Common myeloid progenitor, CD34-positive (primary cell): ENCODE measurements around the gene STK16.

Experiments used
- CTCF ChIA-PET: fragments of 350-600 bp; sonication (Branson Sonifier 250); formaldehyde crosslinking; loops from one replicate; lab custom pipeline; 2021; ENCODE audit warnings: antibody characterized with exemption; lab: Charles Lee
- POLR2A ChIA-PET: fragments of 350-600 bp; sonication (Branson Sonifier 250); formaldehyde crosslinking; loops from one replicate; lab custom pipeline; 2021; ENCODE audit warnings: antibody characterized with exemption; lab: Charles Lee
- DNase-seq, 3 donors: peaks; one replicate each; pipeline versions ENCODE4 v3.0.0 to v3.0.0-alpha.2; 2013
- H3K27ac ChIP-seq, 2 experiments: 1 replicate in 1 of 2; 2 replicates in 1 of 2; pipeline ENCODE4 v1.7.0; 2013; ENCODE audit warnings: inconsistent platforms in 2 of 2, low read length in 2 of 2, mild to moderate bottlenecking in 2 of 2, low read depth in 1 of 2, moderate library complexity in 1 of 2; ENCODE audit not compliant: severe bottlenecking in 2 of 2, insufficient read depth in 1 of 2, poor library complexity in 1 of 2
- H3K27me3 ChIP-seq, 5 experiments: replicated peaks in 2 of 5; 1 replicate in 3 of 5; 2 replicates in 2 of 5; pipeline versions ENCODE4 v1.6.1 to v1.7.0; 2013; ENCODE audit warnings: low read length in 4 of 5, mild to moderate bottlenecking in 2 of 5, moderate library complexity in 2 of 5, inconsistent platforms in 1 of 5; ENCODE audit not compliant: insufficient read depth in 5 of 5, control insufficient read depth in 4 of 5
- H3K36me3 ChIP-seq, 4 experiments: 1 replicate in 2 of 4; 2 replicates in 2 of 4; pipeline versions ENCODE4 v1.6.1 to v1.7.0; 2013; ENCODE audit warnings: low read length in 3 of 4, control low read depth in 1 of 4, mild to moderate bottlenecking in 1 of 4; ENCODE audit not compliant: control insufficient read depth in 4 of 4, insufficient read depth in 4 of 4
- H3K4me1 ChIP-seq, 4 experiments: 1 replicate in 3 of 4; 2 replicates in 1 of 4; pipeline versions ENCODE4 v1.6.1 to v1.7.1; 2013; ENCODE audit warnings: low read length in 3 of 4, mild to moderate bottlenecking in 3 of 4, control low read depth in 1 of 4, inconsistent platforms in 1 of 4, moderate library complexity in 1 of 4; ENCODE audit not compliant: control insufficient read depth in 4 of 4, insufficient read depth in 4 of 4; ENCODE audit errors: control extremely low read depth in 1 of 4
- H3K4me3 ChIP-seq, 7 experiments: 1 replicate in 4 of 7; 2 replicates in 3 of 7; pipeline versions ENCODE4 v1.5.1 to v1.7.0; 2013; ENCODE audit warnings: mild to moderate bottlenecking in 7 of 7, low read length in 6 of 7, moderate library complexity in 6 of 7, inconsistent platforms in 2 of 7, low read depth in 2 of 7, control low read depth in 1 of 7; ENCODE audit not compliant: insufficient read depth in 4 of 7, control insufficient read depth in 1 of 7; ENCODE audit errors: extremely low read depth in 1 of 7
- H3K9me3 ChIP-seq, 5 experiments: 1 replicate in 4 of 5; 2 replicates in 1 of 5; pipeline versions ENCODE4 v1.6.1 to v1.7.1; 2013; ENCODE audit warnings: low read length in 4 of 5, mild to moderate bottlenecking in 2 of 5, inconsistent platforms in 1 of 5, low read depth in 1 of 5, moderate library complexity in 1 of 5; ENCODE audit not compliant: control insufficient read depth in 4 of 5, insufficient read depth in 2 of 5; ENCODE audit errors: control extremely low read depth in 1 of 5
- WGBS: methylation state at CpG from one replicate; pipeline ENCODE4 v1.1.5; 2013; ENCODE audit not compliant: insufficient coverage; 5-methylcytosine and 5-hydroxymethylcytosine counted together

STK16 gene

GRCh38 chr2:219207884-219208740 lies 37.2 kb upstream of the STK16 start:
- Histone ChIP-seq H3K36me3 (peaks cover 2 to 25% (median 6%) of the 10 kb centered on the region in 4 experiments), H3K27ac (peak overlapping the region in 1 of 2 experiments; percentile 69), H3K9me3 (no peaks in the 10 kb centered on the region), H3K4me3 (peak overlapping the region in 6 of 7 experiments; percentile 33 to 90 (median 76)), H3K27me3 (no peaks in the 10 kb centered on the region), H3K4me1 (peaks cover 23 to 52% (median 51%) of the 10 kb centered on the region in 4 experiments)
- POLR2A ChIA-PET: no interaction called here
- no peak for DNase-seq
- CTCF ChIA-PET: interaction anchor here (0.9 to 17.2 kb wide), 11 partner anchors 9 to 87 kb away, joined by 3 to 238 read pairs (median 4); partner anchors contain the start of genes ABCB6, CNPPD1, NHEJ1 and SLC23A3
- WGBS: 81% methylated on average over 11 of the region's 17 CpGs

DNA sequence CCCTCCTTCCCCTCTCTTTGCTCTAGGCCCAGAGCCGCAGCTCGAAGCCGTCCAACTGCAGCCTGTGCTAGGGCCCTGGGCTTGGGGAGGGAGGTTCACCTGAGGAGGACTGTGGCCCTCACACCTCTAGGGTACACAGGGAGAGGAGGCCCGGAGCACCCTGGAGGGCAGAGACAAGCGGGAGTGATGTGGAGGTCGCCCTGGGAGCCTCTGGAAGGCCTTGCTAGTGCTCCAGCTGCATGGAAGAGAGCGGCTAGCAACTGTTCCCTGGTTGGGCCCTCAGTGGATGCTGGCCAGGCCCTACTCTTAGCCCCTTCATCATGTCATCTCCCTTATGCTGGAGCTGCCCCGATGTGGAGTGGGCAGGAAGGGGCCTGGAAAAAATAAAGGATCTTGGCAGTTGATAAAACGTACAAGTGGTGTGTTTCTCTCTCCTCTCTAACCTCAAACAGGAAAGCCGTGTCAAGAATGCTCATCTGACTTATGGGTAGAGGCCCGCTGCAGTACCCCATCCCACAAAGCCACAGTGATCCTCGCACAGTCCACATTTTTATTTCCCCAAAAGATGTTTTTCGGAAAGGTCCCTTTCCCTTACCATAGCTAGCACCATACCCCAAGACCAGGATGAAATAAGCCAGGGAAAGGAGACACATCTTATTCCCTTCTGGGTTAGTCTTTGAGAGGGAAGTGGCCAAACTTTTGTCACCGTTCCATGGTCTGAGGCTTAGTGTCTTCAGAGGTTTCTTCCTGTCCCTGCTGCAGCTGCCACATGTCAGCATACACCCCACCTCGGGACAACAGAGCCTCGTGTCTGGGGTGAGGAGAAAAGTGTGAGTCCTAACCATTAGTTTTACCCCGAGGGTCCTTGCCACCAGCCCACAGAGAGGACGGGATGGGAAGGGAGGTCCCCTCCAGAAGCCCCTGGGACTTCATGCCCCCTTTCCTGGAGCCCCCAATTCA lies 35.8 kb upstream of the STK16 start:
- DNase-seq: peak; percentile 28 to 64 (median 43)
- H3K27me3 ChIP-seq: no peaks in the 10 kb centered on the region
- peak overlapping the region in 3 of 7 experiments; percentile 31 to 53 (median 32) for H3K4me3 ChIP-seq
- H3K27ac ChIP-seq: peak overlapping the region; percentile 62 to 69
- 8% methylated on average over 8 of the region's 18 CpGs for WGBS
- peaks cover 23 to 52% (median 51%) of the 10 kb centered on the region in 4 experiments for H3K4me1 ChIP-seq
- no peaks in the 10 kb centered on the region for H3K9me3 ChIP-seq
- ChIA-PET CTCF (interaction anchor here (0.8 to 17.2 kb wide), 7 partner anchors 8 to 51 kb away, joined by 3 to 238 read pairs (median 12); partner anchors contain the start of genes ABCB6, CNPPD1, NHEJ1 and SLC23A3), POLR2A (interaction anchor here (0.6 kb wide), 1 partner anchor 38 kb away, joined by 3 read pairs; no protein-coding TSS in a partner anchor)
- H3K36me3 ChIP-seq: peaks cover 2 to 25% (median 14%) of the 10 kb centered on the region in 4 experiments

GRCh38 chr2:219210196-219210885 lies 34.9 kb upstream of the STK16 start:
- Histone ChIP-seq H3K9me3 (no peaks in the 10 kb centered on the region), H3K36me3 (peaks cover 2 to 25% (median 14%) of the 10 kb centered on the region in 4 experiments), H3K4me1 (peaks cover 23 to 52% (median 51%) of the 10 kb centered on the region in 4 experiments), H3K27ac (peak overlapping the region in 1 of 2 experiments; percentile 69), H3K27me3 (no peaks in the 10 kb centered on the region), H3K4me3 (peak overlapping the region in 2 of 7 experiments; percentile 5 to 16)
- no peak for DNase-seq
- CTCF ChIA-PET: interaction anchor here (1.5 to 17.2 kb wide), 6 partner anchors 8 to 56 kb away, joined by 4 to 238 read pairs (median 56); partner anchors contain the start of genes ABCB6, CNPPD1, NHEJ1 and SLC23A3
- 95% methylated on average over 22 of the region's 24 CpGs for WGBS
- POLR2A ChIA-PET: interaction anchor here (0.6 kb wide), 1 partner anchor 39 kb away, joined by 3 read pairs; no protein-coding TSS in a partner anchor

GRCh38 chr2:219210886-219211362 lies 34.4 kb upstream of the STK16 start:
- 100% methylated on average over 6 of the region's 9 CpGs for WGBS
- H3K4me3 ChIP-seq: peak overlapping the region in 1 of 7 experiments; percentile 16
- CTCF ChIA-PET: interaction anchor here (0.8 to 17.2 kb wide), 11 partner anchors 8 to 85 kb away, joined by 3 to 238 read pairs (median 5); partner anchors contain the start of genes CNPPD1, NHEJ1, SLC23A3 and TUBA4B

GRCh38 chr2:219213026-219213415 lies 32.3 kb upstream of the STK16 start:
- no peak overlapping the region for H3K4me3 ChIP-seq
- H3K9me3 ChIP-seq: no peaks in the 10 kb centered on the region
- H3K27ac ChIP-seq: no peak overlapping the region
- no peak for DNase-seq
- POLR2A ChIA-PET: no interaction called here
- no peaks in the 10 kb centered on the region for H3K27me3 ChIP-seq
- CTCF ChIA-PET: interaction anchor here (0.9 to 17.2 kb wide), 11 partner anchors 15 to 141 kb away, joined by 3 to 238 read pairs (median 15); partner anchors contain the start of genes ANKZF1, ATG9A, CNPPD1 and GLB1L
- peaks cover 18 to 50% (median 48%) of the 10 kb centered on the region in 4 experiments for H3K4me1 ChIP-seq
- H3K36me3 ChIP-seq: peaks cover 2 to 20% (median 12%) of the 10 kb centered on the region in 4 experiments
- WGBS: 95% methylated on average over 8 of the region's 8 CpGs

More at GRCh38 chr2:219210886-219211362, 34.4 kb upstream of the STK16 start:
- Histone ChIP-seq H3K4me1 (peaks cover 23 to 49% (median 49%) of the 10 kb centered on the region in 4 experiments), H3K27me3 (no peaks in the 10 kb centered on the region), H3K9me3 (no peaks in the 10 kb centered on the region), H3K36me3 (peaks cover 2 to 25% (median 14%) of the 10 kb centered on the region in 4 experiments), H3K27ac (no peak overlapping the region)
- POLR2A ChIA-PET: no interaction called here
- no peak for DNase-seq
